Measurements from ENCODE around the gene ATP6AP1.

ATP6AP1 gene

DNA sequence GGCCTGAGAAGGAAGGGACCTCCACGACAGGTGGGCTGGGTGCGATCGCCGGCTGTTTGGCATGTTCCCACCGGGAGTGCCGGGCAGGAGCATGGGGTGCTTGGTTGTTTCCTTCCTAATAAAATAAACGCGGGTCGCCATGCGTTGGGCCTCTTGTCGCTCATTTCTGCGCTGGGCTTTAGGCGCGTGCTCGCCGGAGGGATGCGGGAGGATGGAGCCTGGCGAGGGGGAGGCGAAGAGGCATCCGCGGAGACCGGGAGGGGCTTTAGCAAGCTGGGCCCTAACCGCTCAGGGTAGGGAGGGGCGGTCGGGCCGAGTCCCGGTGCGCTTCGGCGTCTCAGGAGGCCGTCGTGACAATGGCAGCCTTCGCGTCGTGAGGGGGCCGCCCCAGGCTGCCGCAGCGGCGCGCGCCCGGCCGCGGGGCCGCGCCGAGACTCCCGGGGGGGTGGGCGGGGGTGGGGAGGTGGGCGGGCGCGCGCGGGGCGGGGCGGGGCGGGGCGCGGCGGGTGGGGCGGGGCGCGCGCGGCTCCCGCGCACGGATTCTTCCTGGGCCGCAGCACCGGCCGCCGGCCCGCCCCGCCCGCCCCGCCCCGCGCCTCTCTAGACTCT is 8.0 kb downstream of the ATP6AP1 start:
- H3K36me3 ChIP-seq (ENCODE audit: control insufficient read depth in 5 of 5, insufficient read depth in 5 of 5, low read length in 5 of 5), result peaks cover 0 to 65% (median 49%) of the 10 kb centered on the region in 5 donors
- H3K27me3 ChIP-seq (ENCODE audit: control insufficient read depth in 5 of 5, insufficient read depth in 4 of 5, low read length in 5 of 5), result peaks cover 0 to 16% (median 7%) of the 10 kb centered on the region in 5 donors
- H3K27ac ChIP-seq (ENCODE audit: low read depth, low read length), result peak overlapping the region; percentile 54
- peaks cover 0 to 2% (median 0%) of the 10 kb centered on the region in 5 donors for H3K9me3 ChIP-seq (ENCODE audit: control insufficient read depth in 5 of 5, low read length in 5 of 5)
- H3K4me3 ChIP-seq (ENCODE audit: low read depth in 1 of 5, low read length in 5 of 5), result peak overlapping the region in 3 of 5 donors; percentile 39 to 76 (median 74)
- no peak overlapping the region for H3K9ac ChIP-seq (ENCODE audit: low read length in 5 of 5)
- H3K4me1 ChIP-seq (ENCODE audit: control insufficient read depth in 5 of 5, insufficient read depth in 5 of 5, low read length in 5 of 5), result peaks cover 2 to 31% (median 17%) of the 10 kb centered on the region in 5 donors

DNA sequence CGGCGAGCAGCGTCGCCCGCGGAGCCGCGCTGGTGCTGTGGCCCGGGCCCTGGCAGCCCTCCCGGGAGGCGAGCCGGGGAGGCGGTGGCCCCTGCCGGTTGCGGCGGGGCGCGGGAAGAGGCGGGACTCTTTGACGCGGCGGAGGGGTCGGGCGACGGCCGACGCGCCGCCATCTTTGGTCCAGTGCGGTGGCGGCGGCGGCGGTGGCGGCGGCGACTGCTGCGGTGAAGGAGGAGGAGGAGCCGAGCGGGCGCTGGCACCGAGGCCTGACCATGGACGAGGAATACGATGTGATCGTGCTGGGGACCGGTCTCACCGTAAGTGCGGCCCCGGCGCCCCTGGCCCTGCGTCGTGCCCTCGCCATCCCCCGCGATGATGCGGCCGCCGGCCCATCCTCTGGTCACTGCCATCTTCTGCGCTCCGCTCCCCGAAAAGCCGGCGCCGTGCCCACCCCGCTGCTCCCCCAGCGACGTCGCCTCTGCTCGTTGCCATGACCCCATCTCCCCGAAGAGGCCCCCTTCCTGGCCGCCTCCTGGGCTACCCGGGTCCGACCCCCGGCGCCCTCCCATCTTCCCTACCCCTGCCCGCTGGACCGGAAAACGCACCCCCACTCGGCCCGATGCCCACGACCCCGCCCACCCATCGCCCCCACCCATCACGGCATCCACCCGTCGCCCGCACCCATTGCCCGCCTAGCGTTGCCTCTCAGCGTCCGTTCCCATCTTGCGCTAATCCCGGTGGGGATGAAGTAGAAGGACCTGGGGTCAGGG is 8.7 kb downstream of the ATP6AP1 start, which contains the start of gene GDI1:
GDI1 (plus strand) TSS at position 172 of the 770 bp plus-strand sequence; CDS start at position 273, 101 bp downstream.
- H3K36me3 ChIP-seq (ENCODE audit: control insufficient read depth in 5 of 5, insufficient read depth in 5 of 5, low read length in 5 of 5), result peaks cover 0 to 66% (median 50%) of the 10 kb centered on the region in 5 donors
- H3K4me1 ChIP-seq (ENCODE audit: control insufficient read depth in 5 of 5, insufficient read depth in 5 of 5, low read length in 5 of 5), result peaks cover 1 to 25% (median 17%) of the 10 kb centered on the region in 5 donors
- peak within 1 kb of the TSS; percentile 60 to 76 (median 67) for H3K4me3 ChIP-seq (ENCODE audit: low read depth in 1 of 5, low read length in 5 of 5)
- peak within 1 kb of the TSS in 2 of 5 donors; percentile 46 to 57 for H3K9ac ChIP-seq (ENCODE audit: low read length in 5 of 5)
- H3K27ac ChIP-seq (ENCODE audit: low read depth, low read length), result peak within 1 kb of the TSS; percentile 54
- peaks cover 0 to 16% (median 3%) of the 10 kb centered on the region in 5 donors for H3K27me3 ChIP-seq (ENCODE audit: control insufficient read depth in 5 of 5, insufficient read depth in 4 of 5, low read length in 5 of 5)
- H3K9me3 ChIP-seq (ENCODE audit: control insufficient read depth in 5 of 5, low read length in 5 of 5), result peaks cover 0 to 2% (median 0%) of the 10 kb centered on the region in 5 donors

DNA sequence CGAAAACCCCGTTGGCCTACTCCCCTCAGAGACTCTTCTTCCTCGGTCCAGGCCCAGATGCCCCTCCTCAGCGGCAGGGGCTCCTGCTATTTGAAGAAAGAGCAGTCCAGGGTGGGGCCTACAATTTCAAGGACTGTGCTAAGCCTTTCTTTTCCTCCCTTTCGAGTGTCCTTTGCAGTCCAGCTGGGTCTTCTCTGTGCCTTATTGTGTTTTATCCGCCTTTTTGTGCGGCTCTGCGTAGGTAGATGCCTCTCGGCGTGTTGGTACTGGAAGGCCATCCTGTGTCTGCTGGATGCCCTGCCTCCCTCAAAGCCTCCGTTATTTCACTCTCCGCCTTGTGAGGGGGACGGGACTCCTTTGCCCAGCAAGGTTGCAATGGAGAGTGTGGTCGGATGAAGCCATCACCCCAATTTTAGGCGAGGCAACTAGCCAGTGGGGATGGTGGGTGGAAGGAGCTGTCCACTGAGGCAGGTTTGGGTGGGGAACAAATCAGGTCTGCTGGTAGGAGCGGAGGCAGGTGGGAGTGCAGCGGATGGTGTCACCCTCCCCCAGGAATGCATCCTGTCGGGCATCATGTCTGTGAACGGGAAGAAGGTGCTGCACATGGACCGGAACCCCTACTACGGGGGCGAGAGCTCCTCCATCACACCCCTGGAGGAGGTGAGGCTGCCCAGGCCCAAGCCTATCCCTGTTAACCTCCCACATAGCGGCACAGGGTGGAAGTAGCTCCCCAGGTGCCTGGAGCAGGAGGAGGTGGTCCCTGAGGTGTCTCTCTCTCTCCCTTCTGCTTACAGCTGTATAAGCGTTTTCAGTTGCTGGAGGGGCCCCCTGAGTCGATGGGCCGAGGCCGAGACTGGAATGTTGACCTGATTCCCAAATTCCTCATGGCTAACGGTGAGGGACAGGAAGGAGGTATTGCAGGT is 9.8 kb downstream of the ATP6AP1 start:
- H3K9ac ChIP-seq (ENCODE audit: low read length in 5 of 5), result peak overlapping the region in 2 of 5 donors; percentile 46 to 57
- H3K9me3 ChIP-seq (ENCODE audit: control insufficient read depth in 5 of 5, low read length in 5 of 5), result peaks cover 0 to 2% (median 0%) of the 10 kb centered on the region in 5 donors
- H3K4me3 ChIP-seq (ENCODE audit: low read depth in 1 of 5, low read length in 5 of 5), result peak overlapping the region; percentile 55 to 76 (median 67)
- peaks cover 0 to 12% (median 3%) of the 10 kb centered on the region in 5 donors for H3K27me3 ChIP-seq (ENCODE audit: control insufficient read depth in 5 of 5, insufficient read depth in 4 of 5, low read length in 5 of 5)
- peaks cover 1 to 22% (median 17%) of the 10 kb centered on the region in 5 donors for H3K4me1 ChIP-seq (ENCODE audit: control insufficient read depth in 5 of 5, insufficient read depth in 5 of 5, low read length in 5 of 5)
- no peak overlapping the region for H3K27ac ChIP-seq (ENCODE audit: low read depth, low read length)
- peaks cover 0 to 61% (median 45%) of the 10 kb centered on the region in 5 donors for H3K36me3 ChIP-seq (ENCODE audit: control insufficient read depth in 5 of 5, insufficient read depth in 5 of 5, low read length in 5 of 5)

- Histone ChIP-seq H3K9ac (ENCODE audit: low read length in 5 of 5) (no peak overlapping the region), H3K4me3 (ENCODE audit: low read depth in 1 of 5, low read length in 5 of 5) (no peak overlapping the region), H3K36me3 (ENCODE audit: control insufficient read depth in 5 of 5, insufficient read depth in 5 of 5, low read length in 5 of 5) (peaks cover 0 to 44% (median 29%) of the 10 kb centered on the region in 5 donors), H3K4me1 (ENCODE audit: control insufficient read depth in 5 of 5, insufficient read depth in 5 of 5, low read length in 5 of 5) (peaks cover 1 to 32% (median 27%) of the 10 kb centered on the region in 5 donors), H3K27ac (ENCODE audit: low read depth, low read length) (no peak overlapping the region), H3K27me3 (ENCODE audit: control insufficient read depth in 5 of 5, insufficient read depth in 4 of 5, low read length in 5 of 5) (peaks cover 0 to 9% (median 0%) of the 10 kb centered on the region in 5 donors), H3K9me3 (ENCODE audit: control insufficient read depth in 5 of 5, low read length in 5 of 5) (peaks cover 0 to 2% (median 0%) of the 10 kb centered on the region in 5 donors)
Observed at GRCh38 chrX:154439841-154440240, 11.4 kb downstream of the ATP6AP1 start.

DNA sequence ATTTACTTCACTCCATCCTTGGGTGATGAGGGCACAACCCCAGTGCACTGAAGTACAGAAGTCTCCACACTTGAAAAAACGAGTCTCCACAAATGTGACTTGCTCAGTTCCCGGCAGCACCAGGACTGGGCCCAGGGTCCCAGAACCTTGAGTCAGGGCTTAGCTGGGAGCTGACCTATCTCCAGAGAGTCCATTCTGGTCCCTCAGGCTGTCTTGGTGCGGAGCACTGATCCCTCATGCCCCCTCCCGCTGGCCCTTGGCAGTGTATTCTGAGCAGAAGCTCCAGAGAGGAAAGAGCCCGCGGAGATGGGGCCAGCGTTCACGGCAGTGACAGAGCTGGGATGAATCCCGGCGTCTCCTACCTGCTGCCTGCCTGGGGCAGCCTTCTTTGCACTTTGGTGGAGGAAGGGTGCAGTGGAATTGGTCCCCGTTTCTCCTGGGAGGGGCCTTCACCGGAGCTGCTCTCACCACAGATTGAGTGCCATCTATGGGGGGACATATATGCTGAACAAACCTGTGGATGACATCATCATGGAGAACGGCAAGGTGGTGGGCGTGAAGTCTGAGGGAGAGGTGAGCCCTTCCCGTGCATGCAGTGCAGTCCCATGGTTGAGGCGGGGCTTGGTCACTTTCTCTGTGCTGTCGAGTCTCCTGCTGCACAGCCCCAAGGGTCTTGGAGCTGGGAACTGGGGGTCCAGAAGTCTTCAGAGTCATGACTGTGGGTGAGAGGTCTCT is 12.3 kb downstream of the ATP6AP1 start:
- Histone ChIP-seq H3K4me3 (ENCODE audit: low read depth in 1 of 5, low read length in 5 of 5) (no peak overlapping the region), H3K9ac (ENCODE audit: low read length in 5 of 5) (no peak overlapping the region), H3K36me3 (ENCODE audit: control insufficient read depth in 5 of 5, insufficient read depth in 5 of 5, low read length in 5 of 5) (peaks cover 0 to 36% (median 23%) of the 10 kb centered on the region in 5 donors), H3K27me3 (ENCODE audit: control insufficient read depth in 5 of 5, insufficient read depth in 4 of 5, low read length in 5 of 5) (peaks cover 0 to 8% (median 2%) of the 10 kb centered on the region in 5 donors), H3K4me1 (ENCODE audit: control insufficient read depth in 5 of 5, insufficient read depth in 5 of 5, low read length in 5 of 5) (peaks cover 1 to 42% (median 35%) of the 10 kb centered on the region in 5 donors), H3K9me3 (ENCODE audit: control insufficient read depth in 5 of 5, low read length in 5 of 5) (peaks cover 0 to 2% (median 0%) of the 10 kb centered on the region in 5 donors), H3K27ac (ENCODE audit: low read depth, low read length) (no peak overlapping the region)

DNA sequence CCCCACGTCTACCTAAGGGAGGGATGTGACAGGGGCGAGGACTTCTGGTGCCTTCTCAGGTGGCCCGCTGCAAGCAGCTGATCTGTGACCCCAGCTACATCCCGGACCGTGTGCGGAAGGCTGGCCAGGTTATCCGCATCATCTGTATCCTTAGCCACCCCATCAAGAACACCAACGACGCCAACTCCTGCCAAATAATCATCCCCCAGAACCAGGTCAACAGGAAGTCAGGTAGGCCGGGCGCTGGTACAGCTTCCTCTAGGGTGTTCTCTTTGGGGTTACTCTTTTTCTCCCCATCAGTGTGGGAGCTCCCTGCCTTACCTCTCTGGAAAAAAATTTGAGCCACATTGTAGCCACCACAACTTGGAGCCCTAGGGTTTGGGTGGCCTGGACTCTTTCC is 13.1 kb downstream of the ATP6AP1 start:
- no peaks in the 10 kb centered on the region for H3K9me3 ChIP-seq (ENCODE audit: control insufficient read depth in 5 of 5, low read length in 5 of 5)
- H3K4me1 ChIP-seq (ENCODE audit: control insufficient read depth in 5 of 5, insufficient read depth in 5 of 5, low read length in 5 of 5), result peaks cover 1 to 43% (median 32%) of the 10 kb centered on the region in 5 donors
- H3K9ac ChIP-seq (ENCODE audit: low read length in 5 of 5), result no peak overlapping the region
- H3K27me3 ChIP-seq (ENCODE audit: control insufficient read depth in 5 of 5, insufficient read depth in 4 of 5, low read length in 5 of 5), result peaks cover 0 to 8% (median 4%) of the 10 kb centered on the region in 5 donors
- peaks cover 0 to 42% (median 23%) of the 10 kb centered on the region in 5 donors for H3K36me3 ChIP-seq (ENCODE audit: control insufficient read depth in 5 of 5, insufficient read depth in 5 of 5, low read length in 5 of 5)
- no peak overlapping the region for H3K4me3 ChIP-seq (ENCODE audit: low read depth in 1 of 5, low read length in 5 of 5)
- no peak overlapping the region for H3K27ac ChIP-seq (ENCODE audit: low read depth, low read length)

GRCh38 chrX:154441984-154442707 is 13.7 kb downstream of the ATP6AP1 start:
- Histone ChIP-seq H3K36me3 (ENCODE audit: control insufficient read depth in 5 of 5, insufficient read depth in 5 of 5, low read length in 5 of 5) (peaks cover 0 to 48% (median 23%) of the 10 kb centered on the region in 5 donors), H3K27ac (ENCODE audit: low read depth, low read length) (no peak overlapping the region)

DNA sequence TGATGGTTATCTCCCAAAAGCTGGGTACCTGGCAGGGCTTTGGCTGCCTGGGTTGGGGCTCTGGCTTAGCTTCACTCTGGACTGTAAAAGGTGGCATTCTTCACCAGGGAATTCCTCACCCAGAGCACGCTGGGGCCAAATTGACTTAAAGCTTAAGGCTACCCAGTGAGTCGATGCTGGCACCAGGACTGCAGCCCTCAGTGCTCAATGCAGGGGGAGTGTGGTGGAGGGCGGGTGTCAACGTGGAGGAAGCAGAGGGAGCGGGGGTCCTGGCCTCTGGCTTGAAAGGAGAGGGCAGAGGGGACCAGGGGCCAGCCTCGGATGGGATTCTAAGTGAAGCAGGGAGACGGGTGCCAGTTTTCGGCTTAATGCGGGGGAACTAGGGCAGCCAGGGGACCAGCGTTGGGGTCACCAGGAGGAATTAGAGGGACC is 15.0 kb downstream of the ATP6AP1 start:
- H3K9ac ChIP-seq (ENCODE audit: low read length in 5 of 5), result peak overlapping the region in 3 of 5 donors; percentile 4 to 53 (median 43)
- no peaks in the 10 kb centered on the region for H3K9me3 ChIP-seq (ENCODE audit: control insufficient read depth in 5 of 5, low read length in 5 of 5)
- peaks cover 0 to 60% (median 30%) of the 10 kb centered on the region in 5 donors for H3K36me3 ChIP-seq (ENCODE audit: control insufficient read depth in 5 of 5, insufficient read depth in 5 of 5, low read length in 5 of 5)
- H3K27ac ChIP-seq (ENCODE audit: low read depth, low read length), result no peak overlapping the region
- peaks cover 0 to 10% (median 4%) of the 10 kb centered on the region in 5 donors for H3K27me3 ChIP-seq (ENCODE audit: control insufficient read depth in 5 of 5, insufficient read depth in 4 of 5, low read length in 5 of 5)
- H3K4me1 ChIP-seq (ENCODE audit: control insufficient read depth in 5 of 5, insufficient read depth in 5 of 5, low read length in 5 of 5), result peaks cover 0 to 33% (median 22%) of the 10 kb centered on the region in 5 donors
- peak overlapping the region; percentile 2 to 56 (median 44) for H3K4me3 ChIP-seq (ENCODE audit: low read depth in 1 of 5, low read length in 5 of 5)

More at GRCh38 chrX:154441984-154442707, 13.7 kb downstream of the ATP6AP1 start:
- Histone ChIP-seq H3K9me3 (ENCODE audit: control insufficient read depth in 5 of 5, low read length in 5 of 5) (no peaks in the 10 kb centered on the region), H3K9ac (ENCODE audit: low read length in 5 of 5) (no peak overlapping the region), H3K4me3 (ENCODE audit: low read depth in 1 of 5, low read length in 5 of 5) (no peak overlapping the region), H3K4me1 (ENCODE audit: control insufficient read depth in 5 of 5, insufficient read depth in 5 of 5, low read length in 5 of 5) (peaks cover 1 to 43% (median 32%) of the 10 kb centered on the region in 5 donors), H3K27me3 (ENCODE audit: control insufficient read depth in 5 of 5, insufficient read depth in 4 of 5, low read length in 5 of 5) (peaks cover 0 to 10% (median 5%) of the 10 kb centered on the region in 5 donors)

Data from subcutaneous abdominal adipose tissue (tissue), 5 donors.